Non-pigmented ciliary epithelial cell (primary cell): Measurements from ENCODE around the gene PDE5A.
"Not testable (repeated sequence)": the region's sequence is repeated elsewhere in the genome, so short reads cannot be mapped to it uniquely, and the experiment has no call there.

Source experiments
- DNase-seq: peaks from one replicate; pipeline ENCODE4 v3.0.0-alpha.2; 2010; ENCODE audit warnings: low read depth

PDE5A gene

DNA sequence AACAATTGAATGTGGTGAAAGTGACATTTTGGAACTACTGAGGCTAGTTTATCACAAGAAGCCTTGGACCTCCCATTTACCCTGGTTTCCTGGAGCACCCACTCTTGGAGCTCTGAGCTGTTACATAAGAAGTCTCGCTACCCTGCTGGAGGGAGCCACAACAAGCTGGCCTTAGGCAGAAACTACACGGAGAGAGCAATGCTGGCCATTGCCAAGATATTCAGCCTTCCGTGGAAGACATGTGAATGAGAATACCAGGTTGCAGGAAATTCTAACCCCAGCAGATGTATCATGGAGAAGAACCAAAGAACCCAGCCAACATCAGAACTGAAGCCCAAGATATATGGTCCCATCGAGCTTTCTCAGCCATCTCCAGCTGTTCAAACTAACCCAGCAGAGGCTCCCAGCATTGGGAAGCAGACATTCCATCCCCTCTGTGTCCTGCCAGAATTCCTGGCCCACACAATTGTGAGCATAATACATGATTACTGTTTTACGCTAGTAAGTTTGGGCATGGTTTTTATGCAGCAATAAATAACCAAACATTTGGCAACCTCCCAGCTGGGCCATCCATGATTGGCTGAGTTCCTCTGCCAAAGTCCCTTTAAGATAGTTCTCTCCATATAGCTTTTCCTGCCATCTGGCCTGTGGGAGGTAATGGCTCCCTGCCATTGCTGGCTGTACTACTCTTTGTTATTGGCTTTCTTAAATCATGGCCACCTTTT is 17.9 kb upstream of the PDE5A start:
- DNase-seq = no peak

DNA sequence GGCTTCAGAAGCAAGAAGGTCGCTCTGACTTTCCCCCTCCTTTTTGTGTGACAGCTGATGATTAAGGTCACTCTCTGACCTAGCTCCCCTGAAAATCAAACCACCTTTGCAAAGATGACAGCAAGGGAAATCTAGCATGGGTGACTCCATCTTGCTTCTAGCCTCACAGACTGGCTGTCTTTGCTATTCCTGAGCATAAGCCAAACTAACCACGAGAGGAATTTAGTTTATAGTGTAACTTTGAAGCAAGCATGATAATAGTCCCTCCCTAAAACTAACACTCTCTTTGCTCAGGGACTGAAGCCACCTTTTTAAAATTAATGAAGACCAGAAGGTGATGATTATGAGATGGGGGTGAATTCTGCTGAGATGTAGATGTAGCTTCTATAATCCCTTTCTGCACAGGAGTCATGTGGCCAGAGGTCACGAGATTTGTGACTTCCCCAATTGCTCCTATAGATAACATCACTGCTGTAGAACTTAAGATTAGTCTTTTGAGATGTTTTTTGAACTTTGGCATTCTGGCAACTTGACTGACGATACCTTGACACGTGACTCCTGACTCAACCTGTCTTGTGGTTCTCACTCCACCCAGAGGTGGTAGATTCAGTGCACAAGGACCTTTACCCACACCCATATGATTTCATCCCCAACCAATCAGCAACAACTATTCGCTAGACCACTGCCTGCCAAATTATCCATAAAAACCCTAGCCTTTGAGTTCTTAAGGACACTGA is 14.9 kb upstream of the PDE5A start:
- no peak for DNase-seq

DNA sequence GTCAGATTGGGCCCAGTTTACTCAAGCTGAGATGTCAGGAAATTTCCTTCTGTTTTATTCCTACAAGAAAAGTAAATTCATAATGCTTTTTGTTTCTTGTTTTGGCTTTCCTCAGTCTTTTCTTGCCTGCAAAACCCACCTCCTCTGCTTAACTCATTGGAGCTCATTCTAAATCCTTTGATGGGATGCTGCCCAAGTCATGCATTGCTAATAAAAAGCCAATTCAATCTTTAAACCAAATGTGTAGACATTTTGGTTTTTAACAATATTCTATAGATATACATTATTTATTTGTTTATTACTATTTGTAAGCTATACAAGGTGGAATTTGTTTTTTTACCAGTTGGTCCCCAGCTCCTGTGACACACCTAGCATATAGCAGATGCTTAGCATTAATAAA is 13.2 kb upstream of the PDE5A start:
- DNase-seq = no peak

DNA sequence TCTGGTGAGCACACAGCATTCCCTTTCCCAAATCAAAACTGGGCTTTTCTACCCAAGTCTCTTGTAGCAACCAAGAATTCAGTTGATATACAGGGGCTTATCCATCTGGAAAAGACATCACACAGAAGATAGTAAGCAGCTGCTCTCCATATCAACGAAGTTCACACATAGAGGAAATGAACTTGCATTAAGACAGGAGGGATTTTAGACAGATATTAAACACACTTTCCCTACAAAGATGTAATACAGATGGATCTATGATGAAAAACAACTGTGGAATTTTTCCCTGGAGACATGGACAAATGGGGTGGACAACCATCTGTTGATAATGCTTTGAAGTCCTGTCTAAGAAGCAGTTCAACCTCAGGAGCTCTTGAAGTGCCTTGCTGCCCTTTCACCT is 9.8 kb upstream of the PDE5A start:
- DNase-seq = no peak

DNA sequence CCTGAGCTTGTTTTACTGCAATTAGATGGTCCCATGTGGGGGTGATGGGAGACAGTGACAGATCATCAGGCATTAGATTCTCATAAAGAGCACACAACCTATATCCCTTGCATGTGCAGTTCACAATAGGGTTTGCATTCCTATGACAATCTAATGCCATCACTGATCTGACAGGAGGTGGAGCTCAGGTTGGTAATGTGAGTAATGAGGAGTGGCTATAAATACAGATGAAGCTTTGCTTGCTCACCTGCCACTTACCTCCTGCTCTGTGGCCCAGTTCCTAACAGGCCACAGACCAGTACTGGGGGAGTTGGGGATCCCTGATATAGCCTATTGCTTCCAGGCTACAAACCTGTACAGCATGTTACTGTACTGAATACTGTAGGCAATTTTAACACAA is 8.2 kb upstream of the PDE5A start:
- DNase-seq = not testable (repeated sequence)

DNA sequence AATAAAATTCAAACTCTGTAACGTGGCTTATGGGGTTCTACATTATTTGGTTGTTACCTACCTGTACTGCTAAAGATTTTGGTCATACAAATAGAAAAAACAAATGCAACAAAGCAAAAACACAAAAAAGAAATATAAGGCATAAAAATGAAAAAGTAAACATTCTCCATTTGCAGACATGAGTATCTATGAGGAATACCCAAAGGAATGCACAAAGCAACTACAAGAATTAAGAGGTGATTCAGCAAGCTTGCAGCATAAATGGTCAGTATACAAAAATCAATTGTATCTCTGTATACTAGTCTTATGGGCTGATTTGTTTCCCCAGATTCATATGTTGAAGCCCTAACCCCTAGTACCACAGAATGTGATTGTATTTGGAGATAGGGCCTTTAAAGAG is 3.6 kb upstream of the PDE5A start:
- no peak for DNase-seq

DNA sequence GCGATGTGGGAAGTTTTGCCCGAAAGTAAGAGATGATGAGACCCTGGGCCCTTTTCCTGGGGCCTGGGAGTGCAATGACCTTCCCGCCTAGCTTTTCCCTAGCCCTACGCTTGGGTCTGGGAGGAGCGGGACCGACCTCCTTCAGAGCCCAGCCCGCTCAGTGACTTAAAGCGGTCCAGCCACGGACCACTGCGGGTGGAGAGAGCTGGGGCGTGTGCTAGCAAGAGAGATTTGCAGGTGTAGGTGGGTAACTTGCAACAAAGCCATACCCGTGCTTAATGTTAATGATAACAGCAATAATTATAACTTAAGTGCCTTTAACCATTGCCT is 503 bp upstream of the PDE5A start:
- no peak for DNase-seq

DNA sequence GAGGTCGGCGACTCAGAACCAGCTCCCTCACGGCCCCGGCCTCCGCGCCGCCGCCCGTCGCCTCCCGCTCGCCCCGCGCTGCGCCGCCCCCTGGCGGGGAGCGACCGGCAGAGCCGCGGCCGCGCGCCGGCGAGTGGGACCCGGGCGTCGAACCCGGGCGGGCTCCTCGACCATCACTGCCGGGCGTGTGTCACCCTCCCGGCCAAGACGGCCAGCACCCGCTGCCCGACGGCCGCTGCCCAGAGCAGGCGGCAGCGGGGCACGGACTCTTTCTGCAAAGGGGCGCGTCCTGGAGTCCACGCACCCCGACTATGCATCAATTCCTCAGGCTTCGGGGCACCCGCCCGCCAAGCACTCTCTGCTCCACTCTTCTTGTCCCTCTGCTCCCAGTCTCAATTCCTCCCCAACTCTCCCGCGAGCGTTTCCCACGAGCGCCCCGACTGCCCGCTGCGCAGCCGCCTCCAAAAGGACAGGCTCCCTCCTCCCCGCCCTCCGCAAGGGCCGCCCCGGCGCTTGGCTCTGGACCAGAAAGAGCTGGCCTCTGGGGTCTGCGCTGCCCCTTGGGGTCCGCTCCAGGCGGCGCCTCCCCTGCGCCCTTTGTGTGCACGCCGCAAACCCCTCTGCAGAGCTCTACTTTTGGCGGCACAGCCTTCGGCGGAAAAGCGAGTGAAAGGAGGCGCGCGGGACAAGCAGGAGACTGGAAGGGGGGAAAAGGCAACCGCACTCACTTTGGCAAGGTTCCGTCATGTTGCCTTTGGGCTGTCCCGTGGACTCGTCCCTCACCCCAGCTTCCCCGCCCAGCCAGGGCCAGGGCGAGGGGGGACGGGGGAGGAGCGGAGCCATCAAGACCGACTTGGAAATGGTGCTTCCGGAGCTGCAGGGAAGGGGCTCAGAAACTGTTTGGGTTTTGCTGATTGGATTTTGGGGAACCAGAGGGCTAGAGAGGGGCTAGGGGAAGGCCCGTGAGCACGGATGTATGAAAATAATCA is 1.0 kb downstream of the PDE5A start:
- no peak for DNase-seq

DNA sequence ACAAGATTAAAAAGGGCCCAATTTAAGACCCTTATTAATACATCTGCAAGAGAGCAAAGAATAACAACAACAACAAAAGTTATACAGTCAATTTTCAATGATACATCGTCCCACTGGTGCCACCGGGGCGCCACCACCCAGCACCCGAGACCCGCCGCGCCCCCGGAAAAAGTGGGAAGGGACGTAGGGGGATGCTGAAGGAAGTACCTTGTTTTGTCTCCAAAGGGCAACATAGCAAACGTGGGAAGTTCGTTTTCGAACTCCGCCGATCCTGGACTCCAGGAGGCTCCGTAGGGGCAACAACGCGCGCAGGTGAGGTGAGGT is 1.7 kb downstream of the PDE5A start:
- no peak for DNase-seq

DNA sequence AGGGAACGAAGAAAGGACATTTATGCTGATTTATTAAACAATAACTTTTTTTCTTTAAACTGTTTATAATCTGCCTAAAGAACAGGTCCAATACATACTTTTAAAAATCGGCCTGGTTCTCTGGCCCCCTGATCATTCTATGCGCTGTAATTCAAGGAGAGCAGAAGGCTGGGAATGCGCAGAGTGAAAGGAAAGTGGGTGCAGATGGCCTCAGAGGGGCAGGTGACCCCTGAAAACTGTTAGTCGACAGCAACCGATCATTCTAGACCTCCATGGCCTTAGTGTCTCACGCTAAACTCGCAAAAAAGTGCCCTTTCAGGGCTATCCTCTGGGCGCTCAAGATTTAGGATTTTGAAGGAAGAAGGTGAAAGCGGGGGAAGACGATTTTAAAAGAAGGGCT is 2.2 kb downstream of the PDE5A start:
- DNase-seq = no peak

DNA sequence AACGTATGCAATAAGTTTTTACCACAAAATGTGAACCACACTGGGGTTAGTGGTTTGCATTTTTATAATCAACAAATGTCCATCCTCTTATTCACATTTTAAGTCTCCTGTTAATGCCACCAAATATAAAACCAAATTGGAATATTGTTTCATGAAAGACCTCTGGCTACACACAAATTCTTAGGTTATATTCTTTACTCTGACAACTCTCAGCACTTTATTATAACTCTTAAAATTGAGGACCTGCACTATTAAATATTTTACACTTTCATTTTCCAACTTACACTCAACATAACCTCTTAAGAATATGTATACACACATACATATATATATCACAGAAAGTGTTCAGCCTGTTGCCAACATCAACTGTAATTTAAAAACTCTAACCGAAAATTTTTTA is 2.8 kb downstream of the PDE5A start:
- no peak for DNase-seq

DNA sequence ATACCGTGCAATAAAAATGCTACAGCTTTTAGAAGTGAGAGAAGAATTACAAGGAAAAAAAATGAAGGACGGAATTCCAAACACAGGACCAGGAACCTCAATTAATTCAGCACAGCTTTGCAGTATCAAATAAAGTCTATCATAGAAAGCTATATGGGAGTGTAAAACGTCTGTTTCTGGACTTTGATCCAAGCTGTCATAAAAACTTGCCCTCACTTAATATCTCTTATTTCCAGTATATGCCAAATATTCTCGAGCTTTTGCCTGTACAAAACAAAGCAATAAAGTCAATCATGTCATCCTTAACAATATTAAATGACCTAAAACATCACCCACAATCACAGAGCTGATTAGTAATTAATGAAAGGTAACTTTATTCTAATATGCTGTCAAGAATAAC is 4.2 kb downstream of the PDE5A start:
- DNase-seq = no peak

DNA sequence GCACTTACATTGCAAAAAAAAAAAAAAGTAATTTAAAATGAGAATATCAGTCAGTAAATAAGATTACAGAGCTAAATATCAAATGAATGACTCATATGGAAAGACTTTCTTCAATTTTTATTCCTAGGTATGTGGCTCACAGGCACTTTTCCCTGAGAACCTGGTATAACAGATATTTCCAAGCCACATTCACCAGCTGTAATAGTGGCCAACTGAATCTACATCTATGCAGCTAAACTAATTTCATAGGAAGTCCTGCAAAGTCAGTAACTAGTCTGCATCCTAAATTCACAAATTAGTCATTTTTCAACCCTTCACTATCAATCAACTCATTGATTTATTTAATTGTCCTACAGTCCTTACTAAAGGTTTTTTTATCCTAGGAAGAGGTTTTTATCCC is 5.6 kb downstream of the PDE5A start:
- no peak for DNase-seq

DNA sequence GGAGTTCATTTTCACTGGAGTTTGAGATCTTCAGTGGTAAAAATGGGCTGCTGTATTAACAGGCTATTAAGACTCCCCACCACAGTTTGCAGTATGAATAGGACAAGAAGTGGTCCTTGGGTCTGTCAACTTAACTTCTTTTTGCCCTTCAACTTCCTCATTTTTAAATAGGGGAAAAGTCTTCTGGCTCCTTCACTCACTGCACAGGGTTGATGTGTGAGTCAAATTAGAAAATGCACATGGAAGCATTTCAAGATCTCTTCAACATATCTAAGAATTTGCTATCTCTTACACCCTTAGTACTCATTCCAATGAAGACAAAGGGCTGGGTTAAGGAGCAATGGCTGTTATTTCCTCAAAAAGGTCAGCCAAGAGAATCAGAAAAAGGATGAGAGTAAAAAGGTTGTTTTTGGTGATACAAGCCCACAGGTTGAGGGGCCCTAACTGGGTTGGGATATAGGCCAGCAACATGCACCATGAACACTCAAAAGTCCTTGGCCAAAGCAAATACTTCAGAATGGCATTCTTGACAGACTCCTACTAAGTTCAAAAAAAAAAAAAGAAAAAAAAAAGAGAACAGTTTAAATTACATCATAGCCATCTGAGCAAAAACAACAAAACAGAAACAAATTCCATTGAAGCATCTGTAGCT is 13.4 kb downstream of the PDE5A start:
- DNase-seq = no peak

DNA sequence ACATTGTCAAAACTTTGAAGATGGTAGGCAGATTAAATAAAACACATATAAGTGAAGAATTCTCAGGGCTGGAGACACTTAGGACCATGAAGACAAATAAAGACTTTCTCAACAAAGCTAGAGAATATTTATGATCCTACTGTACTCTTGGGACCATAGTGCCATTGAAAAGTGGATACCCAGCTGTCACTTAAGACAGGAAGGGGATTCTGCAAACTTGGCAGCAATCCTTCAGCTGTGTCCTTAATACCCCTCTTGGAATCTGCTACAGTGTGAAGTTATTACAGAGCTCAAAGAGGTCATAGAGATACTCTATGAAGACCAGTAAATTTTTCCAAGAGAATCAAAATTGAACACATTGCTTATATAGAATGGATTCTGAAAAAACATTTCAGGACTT is 24.3 kb downstream of the PDE5A start:
- DNase-seq = no peak

DNA sequence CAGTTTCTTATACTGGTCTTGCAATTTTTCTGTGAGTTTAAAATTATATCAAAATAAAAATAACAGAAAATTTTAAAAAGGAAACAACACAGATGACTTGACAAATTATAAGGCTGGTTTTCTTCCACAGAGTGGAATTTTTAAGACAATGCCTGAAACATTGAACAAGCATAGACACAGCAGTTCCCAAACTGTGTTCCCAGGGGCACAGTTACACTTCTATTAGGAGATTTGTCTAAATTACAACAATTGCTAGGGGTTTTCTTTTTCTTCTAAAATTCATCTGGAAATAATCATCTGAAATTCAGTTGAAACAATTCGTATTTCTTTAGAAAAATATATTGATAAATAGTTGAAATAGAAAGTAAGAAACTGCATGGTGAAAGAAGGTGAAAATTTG is 26.2 kb downstream of the PDE5A start:
- no peak for DNase-seq

DNA sequence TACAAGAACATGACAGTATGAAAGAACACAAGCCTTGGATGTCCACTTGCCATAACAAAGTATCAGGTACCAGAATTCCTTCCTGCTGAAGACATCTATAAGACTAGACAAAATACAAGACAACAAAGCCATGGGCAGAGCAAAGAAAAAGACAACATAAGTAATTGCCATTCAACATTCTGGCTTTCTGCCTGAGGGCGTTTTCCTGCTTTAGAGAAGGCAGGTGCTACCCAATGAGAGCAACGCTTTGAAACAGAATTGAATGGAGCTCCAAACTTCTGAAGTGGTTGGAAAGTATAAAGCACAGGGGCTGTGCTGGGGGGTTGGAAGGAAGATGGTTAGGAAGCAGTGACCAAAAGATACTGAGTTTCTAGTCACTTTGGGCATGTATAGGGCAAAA is 30.1 kb downstream of the PDE5A start:
- DNase-seq = no peak

DNA sequence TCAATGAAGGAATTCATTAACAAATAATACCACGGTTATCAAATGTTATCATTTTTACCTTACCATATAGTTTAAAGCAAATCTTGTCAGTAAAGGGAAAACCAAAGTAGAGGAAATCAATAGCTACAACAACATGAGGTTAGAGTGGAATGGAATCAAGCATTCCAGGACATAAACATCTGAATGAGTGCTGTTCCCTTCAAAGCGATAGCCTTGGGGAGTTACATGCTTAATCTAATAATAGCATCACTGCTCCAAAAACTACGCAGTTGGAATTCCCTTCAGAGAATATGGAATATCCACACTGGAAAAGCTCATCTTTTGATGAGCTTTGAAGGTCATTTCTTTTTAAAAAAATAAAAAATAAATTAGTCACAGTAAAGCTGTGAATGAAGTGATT is 31.2 kb downstream of the PDE5A start:
- no peak for DNase-seq

DNA sequence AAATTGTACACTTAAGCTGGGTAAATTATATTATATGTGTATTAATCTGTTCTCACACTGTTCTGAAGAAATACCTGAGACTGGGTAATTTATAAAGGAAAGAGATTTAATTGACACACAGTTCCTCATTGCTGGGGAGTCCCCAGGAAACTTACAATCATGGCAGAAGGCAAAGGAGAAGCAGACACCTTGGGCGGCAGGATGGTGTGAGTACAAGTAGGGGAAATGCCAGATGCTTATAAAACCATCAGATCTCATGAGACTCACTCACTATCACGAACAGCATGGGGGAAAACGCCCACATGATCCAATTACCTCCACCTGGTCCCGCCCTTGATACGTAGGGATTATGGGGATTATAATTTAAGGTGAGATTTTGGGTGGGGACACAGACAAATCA is 34.9 kb downstream of the PDE5A start:
- no peak for DNase-seq

DNA sequence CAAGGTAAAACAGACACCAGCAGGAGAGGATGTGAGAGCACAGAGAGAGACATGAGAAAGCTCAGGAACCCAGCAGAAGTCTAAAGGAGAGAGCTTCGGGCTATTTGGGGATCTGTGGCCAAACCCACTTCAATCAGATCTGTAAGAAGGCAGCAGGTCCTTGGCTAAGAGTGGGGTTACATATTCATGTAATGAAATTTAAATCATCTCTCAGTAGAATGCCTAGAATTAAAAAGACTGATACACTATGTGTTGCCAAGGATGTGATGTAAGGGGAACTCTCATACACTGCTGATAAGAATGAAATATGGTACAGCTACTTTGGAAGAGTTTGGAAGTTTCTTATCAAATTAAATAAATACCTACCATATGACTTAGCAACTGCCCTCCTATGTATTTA is 35.8 kb downstream of the PDE5A start:
- DNase-seq = no peak

DNA sequence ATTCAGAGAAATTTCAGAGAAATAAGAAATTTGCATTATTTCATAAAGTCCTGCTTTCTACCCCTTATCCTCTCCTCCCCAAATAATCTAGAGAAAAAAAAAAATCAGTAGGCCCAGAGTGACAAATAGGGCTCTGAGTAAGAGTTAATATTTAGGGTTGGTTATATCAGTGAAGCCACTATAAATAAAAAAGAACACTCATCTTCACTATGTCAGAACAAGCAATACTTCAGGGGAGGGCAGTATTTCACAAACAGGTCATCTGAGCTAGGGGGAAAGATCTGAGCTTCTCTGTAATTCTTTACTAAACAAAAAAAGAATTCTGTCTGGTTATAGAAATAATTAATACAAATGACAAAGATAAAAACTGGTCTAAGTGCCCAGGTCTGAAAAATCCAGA is 39.4 kb downstream of the PDE5A start:
- no peak for DNase-seq

DNA sequence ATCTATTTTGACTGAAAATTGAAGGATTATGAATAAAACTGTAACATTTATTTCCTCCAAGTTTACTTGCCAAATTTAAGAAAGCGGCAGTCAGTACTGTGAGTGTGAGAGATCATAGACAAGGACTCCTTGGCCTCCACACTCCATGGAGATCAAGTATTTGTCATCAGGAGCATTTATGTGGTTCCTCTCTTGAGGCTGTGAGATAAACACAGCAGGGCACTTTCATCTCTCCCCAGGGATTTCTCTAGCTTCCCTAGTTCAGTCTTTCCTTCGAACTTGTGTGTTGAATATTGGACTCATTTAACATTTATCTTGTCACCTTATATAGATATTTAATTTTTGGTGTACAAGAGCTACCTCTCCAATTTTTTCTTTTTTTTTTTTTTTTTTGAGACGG is 40.8 kb downstream of the PDE5A start:
- DNase-seq = no peak

DNA sequence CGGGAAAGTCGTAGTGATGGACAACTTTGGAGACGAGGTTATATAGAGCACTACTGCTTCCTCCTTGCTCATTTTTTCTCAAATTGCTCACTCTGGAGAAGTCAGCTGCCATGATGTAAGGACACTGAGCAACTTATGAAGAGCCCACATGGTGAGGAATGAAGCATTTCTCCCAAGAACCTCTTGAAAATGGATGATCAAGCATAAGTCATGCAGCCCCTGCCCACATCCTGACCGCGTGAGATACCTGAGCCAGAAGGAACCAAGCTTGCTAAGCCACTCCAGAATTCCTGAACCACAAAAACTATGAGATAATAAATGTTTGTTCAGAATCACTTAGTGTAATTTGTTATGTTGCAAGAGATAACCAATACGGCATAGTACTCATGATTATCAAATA is 42.8 kb downstream of the PDE5A start:
- DNase-seq = peak; percentile 72
